Mammary epithelial cell (primary cell): ENCODE data around the gene SLC25A22.
A peak's percentile ranks its signal among the peaks of the same experiment; 100 is the strongest.

Experiments
- CTCF ChIP-seq, 2 donors: IDR thresholded peaks in 1 of 2; conservative IDR thresholded peaks in 1 of 2; 2 replicates each; pipeline ENCODE4 v1.5.1; 2011 to 2012; ENCODE audit warnings: inconsistent platforms in 2 of 2, low read length in 2 of 2, mild to moderate bottlenecking in 2 of 2, control low read depth in 1 of 2, low read depth in 1 of 2; ENCODE audit not compliant: insufficient read depth in 1 of 2; ENCODE audit errors: extremely low read depth in 1 of 2
- EZH2 ChIP-seq: IDR thresholded peaks from 2 replicates; pipeline ENCODE4 v1.6.1; 2012; ENCODE audit warnings: low read length, inconsistent platforms, borderline replicate concordance

GRCh38 chr11:783581-784015 is 14.5 kb downstream of the SLC25A22 start:
- TF ChIP-seq CTCF (conservative IDR thresholded peaks at IDR 0.05 in 1 of 2, IDR thresholded peaks at IDR 0.05 in 1 of 2; ENCODE audit: extremely low read depth in 1 of 2, insufficient read depth in 1 of 2, low read depth in 1 of 2, low read length in 2 of 2) (peak; percentile 69 to 81), EZH2 (no peak)
